ENCODE data around the gene ARSJ.
"Not testable (repeated sequence)": the region's sequence is repeated elsewhere in the genome, so short reads cannot be mapped to it uniquely, and the experiment has no call there.

The ARSJ gene

DNA sequence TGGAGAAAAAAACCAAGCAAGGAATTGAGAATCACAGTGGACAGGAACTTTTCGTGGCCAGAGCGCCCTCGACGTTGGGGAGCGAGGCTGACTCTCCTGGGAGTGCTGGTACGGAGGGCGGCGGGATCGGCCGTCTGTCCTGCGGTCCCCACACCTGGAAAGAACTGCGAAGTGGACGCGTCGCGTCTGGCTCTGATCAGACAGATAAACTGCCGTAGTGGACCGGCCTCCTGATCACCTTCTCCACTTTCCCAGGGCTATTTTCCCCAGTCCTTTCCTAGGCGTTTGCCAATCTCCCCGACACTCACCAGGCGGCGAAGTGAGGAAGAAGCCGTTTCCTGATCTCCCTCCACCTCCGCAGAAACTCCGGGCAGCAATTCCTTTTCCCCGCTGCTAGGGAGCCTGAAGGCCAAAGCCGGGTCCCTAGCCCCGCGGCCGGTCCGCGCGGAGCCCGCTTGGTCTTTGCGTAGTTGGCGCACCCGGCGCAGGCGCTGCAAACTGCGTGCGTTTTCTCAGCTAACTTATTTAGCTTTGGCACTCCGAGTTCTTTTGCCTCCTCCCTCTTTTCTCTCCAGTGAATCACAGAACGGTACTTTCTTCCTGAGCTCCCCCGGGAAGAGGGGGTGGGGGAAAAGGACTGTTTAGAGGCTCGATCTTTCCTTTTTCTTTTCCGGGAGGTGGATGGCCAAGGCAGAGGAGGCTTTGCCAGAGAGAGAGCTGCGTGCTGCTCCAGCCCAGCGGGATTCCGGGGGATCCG is at the start of gene ARSJ:
Gene ARSJ, minus strand, starts transcription at position 500 of the 757 bp plus-strand sequence. CDS start 813 bp downstream, outside the sequence.
- peak; percentile 64 for DNase-seq (ENCODE audit: low spot score)

DNA sequence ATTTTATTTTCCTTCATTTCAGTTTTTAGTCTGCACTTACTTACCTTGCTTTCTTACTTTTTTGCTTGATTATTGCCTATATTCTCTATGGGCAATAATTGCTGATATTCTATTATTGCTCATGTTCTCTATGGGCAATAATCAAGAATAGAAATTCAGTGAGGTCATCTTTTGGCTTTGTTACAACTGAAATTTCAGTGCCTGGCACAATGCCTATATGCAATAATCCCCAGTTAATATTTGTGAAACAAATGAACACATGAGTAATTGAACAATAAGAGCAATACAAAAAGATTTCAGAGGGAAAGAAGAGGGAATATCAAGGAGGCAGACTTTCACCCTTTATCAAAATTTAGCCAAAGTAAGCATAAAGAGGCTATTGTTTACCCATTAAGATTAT is 48.6 kb upstream of the ARSJ start:
- no peak for DNase-seq (ENCODE audit: low spot score)

DNA sequence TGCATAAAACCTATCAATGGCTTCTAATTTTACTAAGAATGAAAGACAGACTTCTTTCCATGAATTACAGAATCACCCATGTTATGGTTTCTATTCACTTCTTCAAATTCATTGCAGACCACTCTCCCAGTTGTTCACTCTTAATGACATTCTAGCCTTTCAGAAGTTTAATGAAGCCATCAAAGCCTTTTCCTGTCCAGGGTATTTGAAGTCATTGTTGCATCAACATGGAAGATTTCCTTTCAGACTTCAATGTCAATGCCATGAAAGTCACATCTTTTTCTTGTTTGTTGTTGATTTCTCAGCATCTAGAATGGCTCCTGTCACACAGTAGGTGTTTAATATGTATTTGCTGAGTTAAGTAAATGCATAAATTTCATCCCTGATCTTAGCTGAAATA is 48.1 kb upstream of the ARSJ start:
- no peak for DNase-seq (ENCODE audit: low spot score)

DNA sequence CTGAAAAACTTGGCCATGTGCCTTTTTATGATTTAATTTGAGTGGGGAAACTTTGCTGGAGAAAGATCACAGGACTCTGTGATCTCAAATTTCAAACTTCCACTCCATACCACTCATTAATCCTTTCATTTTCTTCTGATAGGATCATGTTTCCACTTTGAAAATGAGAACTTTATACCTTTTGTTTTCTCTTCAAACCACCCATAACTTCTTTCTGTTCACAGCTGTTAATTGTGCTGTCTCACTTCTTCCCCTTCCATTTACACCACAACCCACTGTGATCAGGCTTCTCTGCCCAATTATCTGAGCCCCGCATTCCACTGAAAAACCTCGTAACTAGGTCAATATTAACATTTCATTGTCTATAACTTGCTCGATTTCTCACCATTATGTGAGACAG is 47.0 kb upstream of the ARSJ start:
- DNase-seq (ENCODE audit: low spot score) = no peak

DNA sequence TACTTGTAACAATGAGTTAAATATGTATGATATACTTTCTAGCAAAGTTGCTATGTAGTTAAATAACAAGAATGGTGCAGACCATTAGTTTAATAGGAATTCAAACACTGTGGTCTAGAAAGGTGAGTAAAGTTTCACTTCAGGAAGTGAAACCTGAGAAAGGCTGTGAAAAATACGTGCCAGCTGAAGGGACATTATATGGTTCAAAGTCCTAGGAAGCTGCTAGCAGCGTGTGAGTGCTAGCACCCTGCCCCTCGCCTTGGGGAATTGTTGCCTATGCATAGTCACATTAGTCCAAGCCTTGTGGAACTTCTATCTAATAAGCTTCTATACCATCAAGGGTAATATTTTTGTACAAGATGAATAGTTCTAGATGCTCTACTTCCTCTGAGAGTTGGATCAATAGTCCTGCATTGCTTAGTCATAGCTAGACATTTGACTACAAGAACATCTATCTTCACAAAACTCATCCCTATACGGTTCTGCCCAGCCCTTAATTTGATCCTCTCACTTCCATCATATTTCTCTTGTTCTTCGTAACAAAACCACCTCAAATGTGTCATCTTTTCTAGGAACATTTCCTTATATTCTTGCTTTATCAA is 45.8 kb upstream of the ARSJ start:
- no peak for DNase-seq (ENCODE audit: low spot score)

DNA sequence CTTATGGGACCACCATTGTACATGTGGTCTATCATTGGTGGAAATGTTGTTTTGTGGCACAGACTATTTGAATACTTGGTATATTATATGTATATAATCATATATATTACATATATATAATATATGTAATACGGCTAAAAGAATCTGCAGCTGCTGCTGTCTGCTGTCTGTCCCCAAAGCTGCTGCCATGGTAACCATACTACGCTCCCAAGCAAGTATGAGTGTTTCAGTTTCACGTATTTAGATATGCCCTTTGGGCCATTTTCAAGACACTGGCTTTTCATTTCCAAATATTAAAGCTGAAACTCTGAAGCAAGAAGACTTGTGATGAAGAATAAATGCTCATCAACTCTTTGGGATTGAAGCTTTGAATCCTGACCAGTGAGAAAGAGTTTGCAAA is 42.0 kb upstream of the ARSJ start:
- no peak for DNase-seq (ENCODE audit: low spot score)

DNA sequence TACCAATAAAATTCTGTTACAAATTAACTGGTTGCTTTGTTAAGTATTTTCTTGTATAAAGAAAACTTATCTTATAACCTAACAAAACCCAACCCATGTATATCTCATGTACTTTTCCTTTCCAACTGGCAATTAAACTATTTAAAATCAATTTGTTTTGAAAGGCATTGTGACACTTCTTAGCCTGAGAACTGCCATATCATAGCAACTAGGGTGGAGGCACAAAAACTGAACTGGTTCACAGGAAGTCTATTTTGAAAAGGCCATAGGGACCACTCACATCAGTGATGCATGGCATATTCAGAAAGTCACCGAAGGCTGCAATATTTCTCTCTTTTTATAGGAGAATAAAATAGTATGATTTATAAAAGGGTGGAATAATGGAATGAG is 40.5 kb upstream of the ARSJ start:
- no peak for DNase-seq (ENCODE audit: low spot score)

DNA sequence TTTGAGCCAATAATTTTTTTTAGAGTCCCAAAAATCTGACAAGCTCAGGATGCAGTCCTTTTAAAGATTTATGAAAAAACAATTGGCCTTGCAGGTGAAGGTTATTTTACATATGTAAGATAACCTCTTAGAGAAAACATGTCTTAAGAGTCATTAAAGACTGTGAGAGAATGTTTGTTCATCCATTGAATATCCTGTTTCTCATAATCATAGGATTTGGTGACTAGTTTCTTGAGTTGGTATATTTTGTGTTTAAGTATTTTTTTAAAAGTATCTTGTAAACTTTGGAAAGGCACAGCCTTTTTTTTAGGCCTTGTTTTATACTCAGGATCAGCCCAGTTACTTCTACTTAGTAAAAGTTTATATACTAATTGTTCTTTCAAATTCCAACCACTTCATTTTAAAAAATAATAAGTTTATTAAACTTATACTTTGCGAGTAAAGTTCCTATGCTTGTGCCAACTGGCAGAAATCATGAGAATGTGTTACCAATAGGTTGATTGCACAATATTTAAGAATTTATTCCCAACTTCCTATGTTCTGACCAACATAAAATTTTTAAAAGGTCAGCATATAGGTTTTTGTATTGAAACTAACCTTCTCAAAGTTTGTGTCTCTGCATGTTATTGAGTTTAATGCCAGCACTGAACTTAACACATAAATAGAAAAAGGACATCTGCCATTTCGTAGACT is 40.0 kb upstream of the ARSJ start:
- DNase-seq (ENCODE audit: low spot score) = no peak

DNA sequence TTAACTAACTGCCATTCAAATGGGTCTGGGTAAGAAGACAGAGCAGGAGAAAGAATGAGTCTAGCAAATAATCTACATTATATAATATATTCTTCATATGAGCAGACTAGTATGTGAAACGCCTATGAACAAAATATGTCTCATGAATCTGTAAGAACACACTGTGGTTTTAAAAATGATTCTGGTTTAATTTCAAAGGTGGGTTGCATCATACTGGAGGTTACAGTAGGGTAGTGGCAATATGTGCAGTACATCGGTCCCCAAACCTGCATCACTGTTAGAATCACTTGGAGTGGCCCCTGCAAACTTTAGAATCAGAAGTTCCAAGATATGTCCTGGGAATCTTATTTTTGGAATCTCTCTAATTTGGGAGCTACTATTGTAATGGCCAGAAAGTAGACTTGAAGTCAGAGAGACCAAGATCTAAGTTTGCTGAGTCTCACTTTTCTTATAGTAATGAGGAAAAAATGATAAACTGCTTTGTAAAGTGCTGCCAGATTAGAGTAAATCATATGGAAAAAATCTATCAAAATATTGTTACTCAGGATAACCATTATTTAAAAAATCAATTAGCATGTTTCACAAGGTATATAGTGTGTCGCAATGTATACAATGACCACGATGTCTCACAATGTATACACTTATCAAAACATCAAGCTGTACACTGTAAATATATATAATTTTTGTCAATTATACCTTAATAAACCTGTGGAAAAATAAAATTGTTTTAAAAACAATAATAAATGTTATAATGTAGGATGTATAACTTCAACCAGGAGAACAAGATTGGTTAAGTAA is 37.9 kb upstream of the ARSJ start:
- no peak for DNase-seq (ENCODE audit: low spot score)

DNA sequence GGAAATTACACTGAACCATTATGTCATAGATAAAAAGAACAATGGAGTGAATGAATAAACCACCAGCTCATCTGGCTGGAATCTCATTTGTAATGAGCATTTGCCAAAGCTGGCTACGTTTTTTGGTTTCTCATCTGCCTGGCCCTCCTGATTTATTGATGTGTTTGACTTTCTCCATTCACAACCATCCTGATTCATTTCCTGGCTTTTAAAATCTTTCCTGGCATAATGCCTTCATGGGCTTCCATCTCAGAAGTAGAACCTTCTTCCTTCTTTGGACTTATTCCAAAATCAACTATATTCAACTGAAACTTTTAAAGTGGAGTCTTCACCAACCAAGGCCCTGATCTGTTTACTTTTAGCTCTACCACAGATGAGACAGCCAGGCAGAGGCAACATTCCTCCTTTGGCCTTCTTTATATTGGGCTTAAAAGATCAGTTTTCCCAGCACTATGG is 36.0 kb upstream of the ARSJ start:
- DNase-seq (ENCODE audit: low spot score) = no peak

DNA sequence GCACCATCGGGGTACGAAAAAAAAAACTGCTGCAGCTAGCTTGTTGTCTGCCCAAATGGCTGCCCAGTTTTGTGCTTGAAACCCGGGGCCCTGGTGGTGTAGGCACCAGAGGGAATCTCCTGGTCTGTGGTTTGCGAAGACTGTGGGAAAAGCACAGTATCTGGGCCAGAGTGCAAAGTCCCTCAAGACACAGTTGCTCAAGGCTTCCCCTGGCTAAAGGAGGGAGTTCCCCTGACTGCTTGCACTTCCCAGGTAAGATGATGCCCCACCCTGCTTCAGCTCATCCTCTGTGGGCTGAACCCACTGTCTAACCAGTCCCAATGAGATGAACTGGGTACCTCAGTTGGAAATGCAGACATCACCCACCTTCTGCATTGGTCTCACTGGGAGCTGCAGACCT is 33.8 kb upstream of the ARSJ start:
- not testable (repeated sequence) for DNase-seq (ENCODE audit: low spot score)

DNA sequence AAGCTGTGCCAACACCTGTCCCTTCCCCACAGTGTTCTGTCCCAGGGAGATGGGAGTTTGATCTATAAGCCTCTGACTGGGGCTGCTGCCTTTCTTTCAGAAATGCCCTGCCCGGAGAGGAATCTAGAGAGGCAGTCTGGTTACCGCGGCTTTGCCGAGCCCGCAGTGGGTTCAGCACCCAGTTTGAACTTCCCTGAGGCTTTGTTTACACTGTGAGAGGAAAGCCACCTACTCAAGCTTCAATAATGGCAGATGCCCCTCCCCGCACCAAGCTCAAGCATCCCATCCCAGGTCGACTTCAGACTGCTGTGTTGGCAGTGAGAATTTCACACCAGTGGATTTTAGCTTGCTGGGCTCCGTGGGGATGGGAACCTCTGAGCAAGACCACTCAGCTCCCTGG is 33.3 kb upstream of the ARSJ start:
- DNase-seq (ENCODE audit: low spot score) = no peak

DNA sequence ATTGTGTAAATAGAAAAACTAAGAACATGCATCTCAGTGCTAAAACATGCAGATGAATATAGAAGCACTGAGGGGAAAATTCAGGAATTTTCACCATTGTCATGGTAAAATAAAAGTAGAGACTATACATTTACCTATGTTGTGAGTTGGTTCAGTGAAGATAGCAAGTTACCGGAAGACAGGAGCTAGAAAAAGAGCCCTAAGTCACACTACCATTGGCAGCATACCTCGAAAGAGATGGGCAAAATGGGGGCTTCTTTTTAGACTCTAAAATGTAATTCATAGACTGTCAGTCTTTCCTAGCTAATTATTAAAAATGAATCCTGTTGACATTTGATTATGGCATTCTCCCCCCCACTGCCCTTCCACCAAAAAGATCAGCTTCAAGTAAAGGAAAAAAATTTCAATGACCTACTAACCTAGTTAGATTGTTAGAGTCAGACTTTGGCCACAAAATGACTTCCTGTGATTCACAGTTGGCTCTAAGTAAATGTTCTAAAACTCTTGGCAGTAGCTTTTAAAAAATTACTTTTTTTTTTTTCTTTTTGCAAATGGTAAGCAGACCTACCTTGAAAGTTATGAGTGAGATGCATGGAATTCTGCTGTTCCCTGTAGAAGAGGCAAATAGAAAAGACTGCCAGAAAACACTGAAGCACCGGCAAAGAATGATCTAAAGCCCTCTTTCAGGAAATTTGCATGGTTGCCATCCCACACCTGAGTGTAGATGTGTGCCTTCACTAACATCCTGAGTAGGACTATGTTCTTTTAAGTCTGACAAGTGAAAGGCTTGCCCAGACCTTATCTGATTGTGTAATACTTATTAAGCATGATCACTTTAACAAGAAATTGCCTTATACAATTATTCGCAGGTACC is 26.4 kb upstream of the ARSJ start:
- DNase-seq (ENCODE audit: low spot score) = no peak

DNA sequence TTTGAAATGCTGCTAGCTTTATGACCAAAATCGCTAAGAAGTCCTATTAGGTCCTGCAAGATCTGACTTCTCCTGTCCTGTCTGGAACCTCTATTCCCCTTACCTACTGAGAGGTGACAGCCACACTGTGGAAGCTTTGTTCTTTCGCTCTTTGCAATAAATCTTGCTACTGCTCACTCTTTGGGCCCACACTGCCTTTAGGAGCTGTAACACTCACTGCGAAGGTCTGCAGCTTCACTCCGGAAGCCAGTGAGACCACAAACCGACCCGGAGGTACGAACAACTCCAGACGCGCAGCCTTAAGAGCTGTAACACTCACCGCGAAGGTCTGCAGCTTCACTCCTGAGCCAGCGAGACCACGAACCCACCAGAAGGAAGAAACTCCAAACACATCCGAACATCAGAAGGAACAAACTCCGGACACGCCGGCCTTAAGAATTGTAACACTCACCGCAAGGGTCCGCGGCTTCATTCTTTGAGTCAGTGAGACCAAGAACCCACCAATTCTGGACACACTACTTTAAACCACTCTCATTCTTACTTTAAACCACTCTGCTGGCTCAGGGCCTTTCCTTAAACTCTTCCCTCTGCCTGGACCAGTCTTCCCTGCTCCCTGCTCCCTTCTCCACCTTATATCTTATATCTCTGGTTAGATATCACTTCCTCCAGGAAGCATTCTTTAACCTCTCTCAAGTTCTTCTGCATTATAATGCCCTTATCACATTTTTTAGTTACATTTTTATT is 25.2 kb upstream of the ARSJ start:
- not testable (repeated sequence) for DNase-seq (ENCODE audit: low spot score)

DNA sequence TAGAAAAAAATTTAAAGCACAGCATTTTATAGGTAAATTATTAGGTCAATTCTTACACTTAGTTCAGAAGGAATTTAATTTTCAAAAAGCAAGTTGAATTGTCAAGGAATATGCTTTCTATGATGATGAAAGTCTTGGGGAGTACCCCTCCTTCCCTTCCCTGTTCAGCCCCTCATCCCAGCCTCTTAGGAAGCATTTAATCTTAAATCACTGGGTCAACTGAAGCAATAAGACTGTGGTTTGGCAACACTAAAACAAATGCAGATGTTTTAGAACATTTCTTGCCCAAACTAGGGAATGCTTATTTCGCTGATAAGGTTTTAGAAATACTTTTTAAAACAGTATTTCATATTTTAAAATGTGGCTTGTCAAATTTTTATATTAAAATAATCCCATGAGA is 19.1 kb upstream of the ARSJ start:
- no peak for DNase-seq (ENCODE audit: low spot score)

DNA sequence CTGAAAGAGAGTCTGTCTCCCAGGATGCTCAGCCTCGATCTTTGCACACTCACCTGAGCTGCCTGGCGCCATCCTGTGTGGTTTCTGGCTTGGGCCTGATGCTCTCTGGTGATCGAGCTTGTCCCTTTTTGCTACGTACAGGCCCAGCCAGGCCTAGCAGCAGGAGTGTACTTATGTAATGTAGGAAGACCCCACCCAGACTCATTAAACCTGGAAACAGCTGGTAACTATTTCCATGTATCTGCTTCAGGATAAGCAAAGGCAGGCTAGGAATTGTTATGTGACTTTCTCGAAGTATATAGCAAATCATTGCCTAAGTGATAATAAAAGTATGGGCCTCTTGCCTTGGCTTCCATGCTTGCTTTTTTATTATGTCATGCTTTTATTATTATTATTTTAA is 18.6 kb upstream of the ARSJ start:
- DNase-seq (ENCODE audit: low spot score) = no peak

DNA sequence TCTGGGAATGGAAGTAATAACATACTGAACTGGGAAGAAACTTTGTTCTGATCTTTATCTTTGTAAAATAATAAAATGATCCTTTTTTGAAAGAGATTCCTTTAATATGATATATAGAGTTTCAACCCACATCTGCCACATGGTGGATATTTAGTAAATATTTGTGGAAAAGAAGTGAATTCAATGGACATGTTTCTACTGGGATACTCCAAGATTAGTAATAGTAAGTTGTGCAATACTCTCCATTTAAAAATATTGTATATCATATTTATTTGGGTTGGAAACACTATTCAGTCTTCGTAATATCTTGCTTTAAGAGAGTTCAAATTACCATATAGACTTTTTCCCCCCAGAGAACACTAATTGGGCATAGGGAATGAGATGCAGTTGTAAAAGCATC is 17.8 kb upstream of the ARSJ start:
- DNase-seq (ENCODE audit: low spot score) = no peak

DNA sequence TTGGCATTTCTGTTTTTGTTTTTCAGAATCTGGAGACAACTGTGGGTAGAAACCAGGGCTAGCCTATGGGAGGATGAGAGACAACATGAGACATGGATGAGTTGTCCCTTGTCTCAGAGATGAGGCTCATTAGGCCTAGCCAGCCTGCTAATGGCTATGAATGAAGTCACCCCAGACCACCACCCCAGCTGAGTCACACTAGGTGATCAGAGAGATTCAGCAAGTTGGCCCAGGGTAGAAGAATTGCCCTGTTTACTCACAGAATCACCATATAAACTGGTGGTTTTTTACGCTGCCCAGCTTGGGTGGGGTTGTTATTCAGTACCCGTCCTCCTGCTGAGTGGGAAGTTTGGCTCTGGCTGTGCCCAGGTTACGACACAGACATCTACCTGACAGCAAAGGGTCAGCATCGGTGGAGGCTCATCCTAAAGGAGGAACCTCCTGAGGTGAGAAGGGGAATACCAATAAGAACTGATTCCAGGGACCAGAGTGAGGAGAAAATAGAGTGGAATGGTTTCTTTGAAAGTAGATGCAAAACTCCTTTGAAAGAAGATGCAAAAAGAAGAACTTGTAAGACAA is 17.2 kb upstream of the ARSJ start:
- no peak for DNase-seq (ENCODE audit: low spot score)

DNA sequence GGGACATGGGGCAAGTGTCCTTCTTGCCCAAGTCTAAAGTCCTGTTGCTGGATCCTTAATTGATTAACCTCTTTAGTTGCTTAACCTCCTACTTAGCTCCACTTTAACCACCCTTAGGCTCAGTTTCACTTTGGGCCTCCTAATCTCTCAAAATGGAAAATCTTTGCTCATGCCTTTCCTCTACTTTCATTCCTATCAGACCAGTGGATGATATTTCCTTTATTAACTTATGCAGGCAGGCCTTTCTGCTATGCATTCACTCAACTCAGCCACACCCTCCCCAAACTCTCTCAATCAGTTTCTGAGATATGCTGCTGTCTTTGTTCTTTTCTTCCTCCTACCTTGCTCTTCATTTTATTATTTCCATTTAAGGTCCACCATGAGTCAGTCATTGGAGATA is 14.4 kb upstream of the ARSJ start:
- DNase-seq (ENCODE audit: low spot score) = no peak

DNA sequence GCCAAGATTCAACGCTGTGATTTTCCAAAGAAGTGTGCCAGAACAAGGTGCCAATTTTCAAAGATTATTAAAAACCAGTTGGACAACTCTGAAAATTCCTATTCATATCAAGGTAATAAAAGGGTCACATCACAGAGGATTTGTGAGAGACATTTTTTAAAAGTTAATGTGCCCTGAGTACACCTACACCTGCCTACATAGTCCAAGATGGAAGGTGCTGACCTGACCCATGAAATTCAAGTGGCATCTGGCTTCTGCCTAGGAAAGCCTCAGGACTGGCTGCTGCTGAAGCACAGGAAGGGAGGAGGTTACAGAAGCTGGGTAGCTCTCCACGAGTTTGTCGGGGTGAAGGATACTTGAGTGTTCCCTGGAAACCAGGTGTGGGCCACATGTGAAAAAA is 11.4 kb upstream of the ARSJ start:
- no peak for DNase-seq (ENCODE audit: low spot score)
